GM23248 (cell line): ENCODE measurements around the gene RNASE9. TPM values are rescaled to one million over a fixed set of nuclear protein-coding genes. Genes with fewer than 3 reads are reported as not detected.

Experiments used
- DNase-seq: peaks from one replicate; pipeline ENCODE4 v3.0.0-alpha.2; 2015
- H2AFZ ChIP-seq: fragments of 200-600 bp; sonication (generic); 2 replicates; pipeline ENCODE4 v1.6.1; 2016; ENCODE audit warnings: antibody characterized with exemption
- H3F3A ChIP-seq: fragments of 200-600 bp; sonication (generic); 2 replicates; pipeline ENCODE4 v1.6.1; 2016; ENCODE audit warnings: mild to moderate bottlenecking, antibody characterized with exemption, mixed run types; ENCODE audit not compliant: insufficient read depth
- H3K27ac ChIP-seq: fragments of 200-600 bp; sonication (generic); 2 replicates; pipeline ENCODE4 v1.5.1; 2016; ENCODE audit warnings: mild to moderate bottlenecking
- H3K27me3 ChIP-seq: fragments of 200-600 bp; sonication (generic); replicated peaks from 2 replicates; pipeline ENCODE4 v1.6.1; 2016; ENCODE audit warnings: mild to moderate bottlenecking; ENCODE audit not compliant: insufficient read depth
- H3K36me3 ChIP-seq: fragments of 200-600 bp; sonication (generic); 2 replicates; pipeline ENCODE4 v1.6.1; 2016; ENCODE audit warnings: low read depth, mild to moderate bottlenecking
- H3K4me1 ChIP-seq: fragments of 200-600 bp; sonication (generic); 2 replicates; pipeline ENCODE4 v1.6.1; 2016; ENCODE audit warnings: mild to moderate bottlenecking; ENCODE audit not compliant: insufficient read depth
- H3K4me2 ChIP-seq: fragments of 200-600 bp; sonication (generic); one replicate; pipeline ENCODE4 v1.6.1; 2016; ENCODE audit warnings: mild to moderate bottlenecking; ENCODE audit not compliant: unreplicated experiment
- H3K4me3 ChIP-seq: fragments of 200-600 bp; sonication (generic); 2 replicates; pipeline ENCODE4 v1.5.1; 2016; ENCODE audit warnings: mild to moderate bottlenecking
- H3K79me2 ChIP-seq: fragments of 200-600 bp; sonication (generic); 2 replicates; pipeline ENCODE4 v1.6.1; 2016; ENCODE audit warnings: mild to moderate bottlenecking; ENCODE audit not compliant: insufficient read depth
- H3K9ac ChIP-seq: fragments of 200-600 bp; sonication (generic); 2 replicates; pipeline ENCODE4 v1.6.1; 2016; ENCODE audit warnings: mild to moderate bottlenecking
- H3K9me2 ChIP-seq: fragments of 200-600 bp; sonication (generic); 2 replicates; pipeline ENCODE4 v1.6.1; 2016; ENCODE audit warnings: mixed run types, mild to moderate bottlenecking, moderate library complexity; ENCODE audit not compliant: insufficient read depth
- H3K9me3 ChIP-seq: fragments of 200-600 bp; sonication (generic); one replicate; pipeline ENCODE4 v1.6.1; 2017; ENCODE audit warnings: low read depth
- H4K20me1 ChIP-seq: fragments of 200-600 bp; sonication (generic); 2 replicates; pipeline ENCODE4 v1.6.0; 2016; ENCODE audit not compliant: insufficient read depth
- EZH2 ChIP-seq: fragments of 200-600 bp; sonication (generic); IDR thresholded peaks from 2 replicates; pipeline ENCODE4 v1.6.1; 2018; ENCODE audit warnings: antibody characterized with exemption, mild to moderate bottlenecking; ENCODE audit not compliant: insufficient read depth, poor library complexity, severe bottlenecking
- EZH2phosphoT487 ChIP-seq: fragments of 200-600 bp; sonication (generic); IDR thresholded peaks from 2 replicates; pipeline ENCODE4 v1.6.1; 2018; ENCODE audit warnings: antibody characterized with exemption, moderate library complexity, mild to moderate bottlenecking, low read depth; ENCODE audit not compliant: insufficient read depth
- WGBS, 2 experiments: methylation state at CpG; one replicate each; pipeline ENCODE4 v1.1.6; 2015 to 2017; ENCODE audit warnings: low lambda C conversion rate in 2 of 2, low coverage in 1 of 2; ENCODE audit errors: missing lambda C conversion rate in 2 of 2; 5-methylcytosine and 5-hydroxymethylcytosine counted together
- in situ Hi-C: fragments of 300-500 bp; cut with MboI; formaldehyde crosslinking; loops from 2 replicates; pipeline ENCODE4 v1.15.0; 2020
- polyA plus RNA-seq: library from polyadenylated mRNA; unstranded; fragments of >200 nt; fragmentation: Nextera tagmentation; extraction: Ambion mirVana; gene quantifications from 2 replicates; pipeline ENCODE4 v1.2.1, GENCODE V29; 2016
- total RNA-seq: library from RNA; depleted of rRNA; stranded (reverse); fragments of >200 nt; shearing (Covaris generic); gene quantifications from 2 replicates; pipeline ENCODE4 v1.2.3, GENCODE V29; 2014; rRNA removed

The RNASE9 gene
- total RNA-seq (not detected in 2 replicates), polyA plus RNA-seq (not detected in 2 replicates)

GRCh38 chr14:20560961-20561360 lies at the start of gene RNASE9:
Gene RNASE9 (minus strand): TSS chr14:20561047.
- Histone ChIP-seq H3K9ac (no peak within 1 kb of the TSS), H3K9me3 (no peaks in the 10 kb centered on the region), H3F3A (no peaks in the 10 kb centered on the region), H3K4me2 (no peak within 1 kb of the TSS), H3K79me2 (no peaks in the 10 kb centered on the region), H3K4me3 (no peak within 1 kb of the TSS), H4K20me1 (no peaks in the 10 kb centered on the region), H3K27ac (no peak within 1 kb of the TSS), H3K27me3 (peaks cover 2% of the 10 kb centered on the region; the same call in 1 of the 2 replicates), H2AFZ (no peak within 1 kb of the TSS), H3K36me3 (no peaks in the 10 kb centered on the region), H3K4me1 (no peaks in the 10 kb centered on the region), H3K9me2 (no peaks in the 10 kb centered on the region; the same call in 1 of the 2 replicates)
- WGBS, 2 experiments = 36 to 42% methylated on average over 3 of the region's 3 CpGs
- in situ Hi-C loops = no loop called here
- TF ChIP-seq EZH2phosphoT487 (no peak), EZH2 (no peak)
- no peak for DNase-seq

GRCh38 chr14:20610002-20610765 lies 49.3 kb upstream of the RNASE9 start:
- H3K9me3 ChIP-seq = no peaks in the 10 kb centered on the region
- in situ Hi-C loops = loop anchor here (5.0 kb wide), 1 partner anchor 193 kb away; no protein-coding TSS in a partner anchor
- H4K20me1 ChIP-seq = peaks cover 3% of the 10 kb centered on the region; the same call in 1 of the 2 replicates
- no peak for TF ChIP-seq EZH2phosphoT487
- TF ChIP-seq EZH2 = no peak
- no peaks in the 10 kb centered on the region for H3K36me3 ChIP-seq
- H2AFZ ChIP-seq = peak overlapping the region; percentile 84
- H3K9me2 ChIP-seq = no peaks in the 10 kb centered on the region
- peaks cover 8% of the 10 kb centered on the region; the same call in 1 of the 2 replicates for H3K4me1 ChIP-seq
- peaks cover 45% of the 10 kb centered on the region for H3F3A ChIP-seq
- no peaks in the 10 kb centered on the region for H3K79me2 ChIP-seq
- peak overlapping the region; percentile 66 for H3K9ac ChIP-seq
- 3 to 4% methylated on average over 27 of the region's 27 CpGs for WGBS, 2 experiments
- peak; percentile 78 for DNase-seq
- peak overlapping the region; percentile 88 for H3K4me2 ChIP-seq
- H3K27me3 ChIP-seq = no peaks in the 10 kb centered on the region
- peak overlapping the region; percentile 22 for H3K27ac ChIP-seq
- peak overlapping the region; percentile 83 for H3K4me3 ChIP-seq

GRCh38 chr14:20609215-20610001 lies 48.6 kb upstream of the RNASE9 start:
- no peak for TF ChIP-seq EZH2
- no peak for TF ChIP-seq EZH2phosphoT487
- Histone ChIP-seq H3K9me2 (no peaks in the 10 kb centered on the region), H2AFZ (peak overlapping the region; percentile 84), H3K4me2 (peak overlapping the region; percentile 88), H3K4me3 (peak overlapping the region; percentile 83), H3K9me3 (no peaks in the 10 kb centered on the region), H3K4me1 (peaks cover 8% of the 10 kb centered on the region; the same call in 1 of the 2 replicates), H3K36me3 (no peaks in the 10 kb centered on the region), H3K27me3 (no peaks in the 10 kb centered on the region), H3K27ac (peak overlapping the region; percentile 20; the same call in 1 of the 2 replicates), H3K79me2 (no peaks in the 10 kb centered on the region), H4K20me1 (peaks cover 3% of the 10 kb centered on the region; the same call in 1 of the 2 replicates), H3K9ac (peak overlapping the region; percentile 66), H3F3A (peaks cover 37% of the 10 kb centered on the region)
- in situ Hi-C loops = loop anchor here (5.0 to 10.0 kb wide), 2 partner anchors 192 to 285 kb away; no protein-coding TSS in a partner anchor
- WGBS, 2 experiments = 0 to 1% methylated on average over 42 to 44 of the region's 44 CpGs
- peak; percentile 92 for DNase-seq
